H1 (cell line): ENCODE data around the gene NPIPA1.
"Not testable (repeated sequence)": the region's sequence is repeated elsewhere in the genome, so short reads cannot be mapped to it uniquely, and the experiment has no call there.

ENCODE experiments used
- ATF3 ChIP-seq: IDR thresholded peaks from 2 replicates; pipeline ENCODE4 v1.6.1; 2011; ENCODE audit warnings: low read depth, mild to moderate bottlenecking, low read length; ENCODE audit not compliant: insufficient read depth
- BRCA1 ChIP-seq: IDR thresholded peaks from 2 replicates; pipeline ENCODE4 v1.6.1; 2012; ENCODE audit warnings: low read depth, low read length, improper control_type of control experiment
- CBX8 ChIP-seq: fragments of 300-800, 300-1000 bp; sonication (generic); IDR thresholded peaks from 2 replicates; pipeline ENCODE4 v1.7.1; 2016; ENCODE audit warnings: low read depth, low read length, borderline replicate concordance
- CHD2 ChIP-seq: IDR thresholded peaks from 2 replicates; pipeline ENCODE4 v1.6.1; 2012; ENCODE audit warnings: low read length, improper control_type of control experiment
- CHD7 ChIP-seq: fragments of 300-600 bp; sonication (generic); IDR thresholded peaks from 2 replicates; pipeline ENCODE4 v1.7.1; 2012; ENCODE audit warnings: low read length, moderate library complexity, mild to moderate bottlenecking, inconsistent platforms; ENCODE audit not compliant: insufficient replicate concordance
- CREB1 ChIP-seq: IDR thresholded peaks from 2 replicates; pipeline ENCODE4 v1.6.1; 2012; ENCODE audit warnings: inconsistent platforms
- CTCF ChIP-seq, 3 experiments: IDR thresholded peaks; 1 replicate in 2 of 3; 2 replicates in 1 of 3; pipeline versions ENCODE4 v1.5.1 to v1.6.1; 2011; ENCODE audit warnings: low read length in 3 of 3, mild to moderate bottlenecking in 3 of 3, inconsistent platforms in 2 of 3, low read depth in 1 of 3, moderate library complexity in 1 of 3; ENCODE audit not compliant: insufficient read depth in 1 of 3; ENCODE audit errors: control extremely low read depth in 1 of 3
- EZH2 ChIP-seq: fragments of 200-600 bp; sonication (generic); IDR thresholded peaks from 2 replicates; pipeline ENCODE4 v1.7.1; 2012; ENCODE audit warnings: low read depth, mild to moderate bottlenecking, moderate library complexity, low read length, inconsistent platforms; ENCODE audit not compliant: severe bottlenecking
- POLR2AphosphoS5 ChIP-seq: IDR thresholded peaks from 2 replicates; pipeline ENCODE4 v1.6.1; 2011; ENCODE audit warnings: low read depth, low read length
- TBP ChIP-seq: IDR thresholded peaks from 2 replicates; pipeline ENCODE4 v1.6.1; 2011; ENCODE audit warnings: low read depth, low read length, improper control_type of control experiment
- USF2 ChIP-seq: IDR thresholded peaks from 2 replicates; pipeline ENCODE4 v1.6.1; 2011; ENCODE audit warnings: low read length, improper control_type of control experiment

- not testable (repeated sequence) for TF ChIP-seq ATF3; CTCF (IDR thresholded peaks at IDR 0.05; ENCODE audit: control extremely low read depth in 1 of 3, insufficient read depth in 1 of 3, low read depth in 1 of 3, low read length in 3 of 3); USF2; EZH2; POLR2AphosphoS5; CHD2; CHD7; CREB1; BRCA1; TBP; CBX8
These were observed 34.5 kb downstream of the NPIPA1 start for GRCh38 chr16:14971621-14972228.
